ENCODE data around the gene SF3B2.

SF3B2 gene

GRCh38 chr11:66047541-66048365 lies 4.4 kb upstream of the SF3B2 start:
- Histone ChIP-seq H3K36me3 (no peaks in the 10 kb centered on the region), H3K4me3 (ENCODE audit: low read depth in 1 of 2, low read length in 1 of 2) (no peak overlapping the region), H3K4me1 (ENCODE audit: control insufficient read depth in 1 of 2, insufficient read depth in 1 of 2, low read depth in 1 of 2, low read length in 1 of 2) (peaks cover 15 to 18% of the 10 kb centered on the region in 2 experiments), H3K27ac (no peak overlapping the region), H3K27me3 (peaks cover 42% of the 10 kb centered on the region), H3K9me3 (no peaks in the 10 kb centered on the region)
- no peak for TF ChIP-seq CTCF (IDR thresholded peaks at IDR 0.05)

DNA sequence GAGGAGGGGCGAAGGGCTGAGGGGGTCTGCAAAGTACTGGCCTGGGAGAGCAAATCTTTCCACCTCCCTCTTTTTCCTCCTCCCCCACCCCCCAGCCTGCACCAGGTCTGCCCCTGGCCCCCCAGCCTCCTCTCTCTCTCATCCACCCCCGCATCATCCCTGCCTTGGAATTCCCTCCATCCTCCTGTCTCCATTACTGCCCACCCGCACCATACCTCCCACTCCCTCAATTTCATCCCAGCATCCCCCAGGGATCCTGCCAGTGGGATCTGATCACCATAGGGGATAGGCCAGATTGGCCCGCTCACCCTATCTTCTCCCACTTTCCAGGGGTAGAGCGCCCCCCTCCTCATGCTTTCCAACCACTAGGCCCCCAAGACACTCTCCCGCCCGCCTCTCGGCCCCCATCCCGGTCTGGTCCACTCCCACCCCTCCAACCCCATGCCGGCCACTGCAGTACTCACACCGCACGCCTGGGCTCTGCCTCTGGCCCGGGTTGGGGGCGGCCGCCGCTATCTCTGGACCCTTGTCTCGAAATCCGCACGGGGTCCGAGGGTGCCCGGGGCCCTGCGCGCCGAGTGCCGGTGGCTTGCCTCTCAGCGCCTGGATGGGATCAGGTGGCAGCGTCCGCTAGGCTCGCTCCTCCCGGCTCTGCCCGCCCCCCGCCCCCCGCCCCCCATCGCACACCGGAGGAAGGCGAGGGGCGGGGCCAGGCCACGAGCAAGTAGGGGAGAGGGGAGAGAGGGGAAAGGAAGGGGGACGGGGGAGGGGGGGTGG lies 3.4 kb upstream of the SF3B2 start, which contains the start of gene GAL3ST3:
TSS of gene GAL3ST3 (minus strand) at position 615 of the 777 bp plus-strand sequence. CDS start 3,746 bp downstream, outside the sequence.
- Histone ChIP-seq H3K36me3 (peaks cover 6% of the 10 kb centered on the region), H3K4me3 (ENCODE audit: low read depth in 1 of 2, low read length in 1 of 2) (no peak within 1 kb of the TSS), H3K27me3 (peaks cover 42% of the 10 kb centered on the region)

DNA sequence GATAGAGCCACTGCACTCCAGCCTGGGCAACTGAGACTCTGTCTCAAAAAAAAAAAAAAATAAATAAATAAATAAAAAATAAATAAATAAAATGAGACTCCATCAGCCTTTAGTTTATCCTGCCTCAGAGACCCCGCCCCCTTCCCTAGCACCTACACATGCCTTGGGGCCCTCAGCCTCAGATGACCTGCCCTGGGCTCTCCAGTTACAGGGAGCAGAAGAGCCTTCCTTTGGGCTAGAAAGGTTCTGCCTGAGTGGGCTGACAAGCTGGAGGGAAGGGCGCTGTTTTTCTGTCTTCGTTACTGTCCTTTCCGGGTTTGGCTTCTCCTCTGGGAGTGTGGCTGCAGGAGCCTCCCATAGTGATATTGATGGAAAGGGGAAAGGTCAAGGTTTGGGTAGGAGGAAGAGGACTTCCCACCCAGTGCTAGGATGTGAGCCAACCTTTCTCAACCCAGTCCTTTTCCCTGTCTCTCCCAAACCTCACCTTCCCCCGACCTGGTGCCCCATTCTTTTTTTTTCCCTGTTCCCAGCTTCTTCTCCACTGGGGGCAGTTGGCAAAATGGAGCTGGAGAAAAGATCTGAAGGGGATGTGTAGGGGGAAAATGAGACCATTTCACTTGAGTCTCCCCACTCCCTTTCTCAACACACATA lies 1.5 kb upstream of the SF3B2 start:
- TF ChIP-seq CTCF (IDR thresholded peaks at IDR 0.05) = no peak
- no peak overlapping the region for H3K4me3 ChIP-seq (ENCODE audit: low read depth in 1 of 2, low read length in 1 of 2)
- peak overlapping the region; percentile 84 for H3K27ac ChIP-seq
- H3K9me3 ChIP-seq = no peaks in the 10 kb centered on the region
- H3K4me1 ChIP-seq (ENCODE audit: control insufficient read depth in 1 of 2, insufficient read depth in 1 of 2, low read depth in 1 of 2, low read length in 1 of 2) = peaks cover 19 to 23% of the 10 kb centered on the region in 2 experiments
- H3K27me3 ChIP-seq = peaks cover 42% of the 10 kb centered on the region
- peaks cover 19% of the 10 kb centered on the region for H3K36me3 ChIP-seq

More for the DNA sequence above, 3.4 kb upstream of the SF3B2 start, which contains the start of gene GAL3ST3:
- no peaks in the 10 kb centered on the region for H3K9me3 ChIP-seq
- no peak within 1 kb of the TSS for H3K27ac ChIP-seq
- no peak for TF ChIP-seq CTCF (IDR thresholded peaks at IDR 0.05)
- peaks cover 23 to 25% of the 10 kb centered on the region in 2 experiments for H3K4me1 ChIP-seq (ENCODE audit: control insufficient read depth in 1 of 2, insufficient read depth in 1 of 2, low read depth in 1 of 2, low read length in 1 of 2)

GRCh38 chr11:66051371-66051765 lies 796 bp upstream of the SF3B2 start:
- H3K4me3 ChIP-seq (ENCODE audit: low read depth in 1 of 2, low read length in 1 of 2) = peak overlapping the region; percentile 70 to 91
- H3K27ac ChIP-seq = peak overlapping the region; percentile 84
- peaks cover 24% of the 10 kb centered on the region for H3K36me3 ChIP-seq
- peaks cover 37% of the 10 kb centered on the region for H3K27me3 ChIP-seq
- peaks cover 19 to 23% of the 10 kb centered on the region in 2 experiments for H3K4me1 ChIP-seq (ENCODE audit: control insufficient read depth in 1 of 2, insufficient read depth in 1 of 2, low read depth in 1 of 2, low read length in 1 of 2)
- no peak for TF ChIP-seq CTCF (IDR thresholded peaks at IDR 0.05)
- no peaks in the 10 kb centered on the region for H3K9me3 ChIP-seq

DNA sequence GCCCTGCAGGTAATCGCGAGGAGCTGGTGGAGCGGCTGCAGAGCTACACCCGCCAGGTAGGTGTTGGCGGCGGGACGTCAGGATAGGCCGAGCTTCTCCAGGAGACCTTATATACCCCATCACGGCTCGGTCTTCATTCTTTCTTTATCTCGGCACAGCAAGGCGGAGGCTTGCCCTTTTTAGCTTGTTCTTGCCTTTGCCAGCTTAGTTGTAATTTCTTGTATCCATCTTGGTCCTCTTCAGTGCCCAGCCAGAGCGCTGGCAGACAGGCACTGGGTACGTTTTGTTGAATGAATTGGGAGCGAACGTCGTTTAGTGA lies 459 bp downstream of the SF3B2 start:
- Histone ChIP-seq H3K4me1 (ENCODE audit: control insufficient read depth in 1 of 2, insufficient read depth in 1 of 2, low read depth in 1 of 2, low read length in 1 of 2) (peaks cover 19 to 23% of the 10 kb centered on the region in 2 experiments), H3K4me3 (ENCODE audit: low read depth in 1 of 2, low read length in 1 of 2) (peak overlapping the region; percentile 70 to 91), H3K9me3 (no peaks in the 10 kb centered on the region), H3K27ac (peak overlapping the region; percentile 84), H3K36me3 (peaks cover 37% of the 10 kb centered on the region), H3K27me3 (peaks cover 24% of the 10 kb centered on the region)
- TF ChIP-seq CTCF (IDR thresholded peaks at IDR 0.05) = no peak

Data from neutrophil (primary cell).